Bronchial epithelial cell (primary cell): Measurements from ENCODE around the gene CEP57. TPM values are rescaled to one million over a fixed set of nuclear protein-coding genes. Genes with fewer than 3 reads are reported as not detected.
A peak's percentile ranks its signal among the peaks of the same experiment; 100 is the strongest.

ENCODE experiments used
- DNase-seq: peaks from one replicate; pipeline ENCODE4 v3.0.0-alpha.2; 2010; ENCODE audit warnings: low read depth
- FAIRE-seq: peaks from 2 replicates; lab custom pipeline; 2011; peaks lifted over from hg19 to GRCh38; lab: Jason Lieb, UNC
- H3K27me3 ChIP-seq: 2 replicates; pipeline ENCODE4 v1.5.1; 2011; ENCODE audit warnings: low read length; ENCODE audit not compliant: control insufficient read depth, insufficient read depth
- H3K36me3 ChIP-seq: 2 replicates; pipeline ENCODE4 v1.5.1; 2011; ENCODE audit warnings: low read length; ENCODE audit not compliant: control insufficient read depth, insufficient read depth
- H3K4me3 ChIP-seq: 2 replicates; pipeline ENCODE4 v1.5.1; 2011; ENCODE audit warnings: mild to moderate bottlenecking, low read depth, low read length, control low read depth
- CTCF ChIP-seq: IDR thresholded peaks from 2 replicates; pipeline ENCODE4 v1.5.1; 2011; ENCODE audit warnings: mild to moderate bottlenecking, moderate library complexity, low read length, control low read depth, inconsistent platforms; ENCODE audit not compliant: insufficient read depth, severe bottlenecking
- total RNA-seq: library from RNA; depleted of rRNA; stranded (reverse); fragments of >200 nt; gene quantifications from 2 replicates; pipeline ENCODE4 v1.2.1, GENCODE V29; 2014

Gene CEP57
- total RNA-seq, 1 donor from 2014 or later: 52.7 TPM

GRCh38 chr11:95832763-95833162, 42.5 kb downstream of the CEP57 start:
- Histone ChIP-seq H3K27me3 (no peaks in the 10 kb centered on the region), H3K36me3 (peaks cover 1% of the 10 kb centered on the region), H3K4me3 (no peak overlapping the region)
- no peak for FAIRE-seq
- DNase-seq: peak; percentile 39
- no peak for TF ChIP-seq CTCF

GRCh38 chr11:95833378-95833777, 43.1 kb downstream of the CEP57 start:
- H3K36me3 ChIP-seq: peaks cover 1% of the 10 kb centered on the region
- FAIRE-seq: no peak
- no peak for TF ChIP-seq CTCF
- no peaks in the 10 kb centered on the region for H3K27me3 ChIP-seq
- no peak for DNase-seq
- H3K4me3 ChIP-seq: no peak overlapping the region

- DNase-seq (no peak), FAIRE-seq (no peak)
- Histone ChIP-seq H3K27me3 (no peaks in the 10 kb centered on the region), H3K4me3 (no peak overlapping the region), H3K36me3 (peaks cover 1% of the 10 kb centered on the region)
- no peak for TF ChIP-seq CTCF
These were observed 45.1 kb downstream of the CEP57 start for GRCh38 chr11:95835351-95835750.

GRCh38 chr11:95835768-95836488, 45.6 kb downstream of the CEP57 start:
- Histone ChIP-seq H3K36me3 (peaks cover 1% of the 10 kb centered on the region), H3K4me3 (no peak overlapping the region), H3K27me3 (no peaks in the 10 kb centered on the region)
- peak; percentile 77 for TF ChIP-seq CTCF
- peak; percentile 73 for DNase-seq
- FAIRE-seq: no peak

GRCh38 chr11:95845167-95845566, 54.9 kb downstream of the CEP57 start:
- FAIRE-seq: no peak
- Histone ChIP-seq H3K27me3 (no peaks in the 10 kb centered on the region), H3K36me3 (peaks cover 3% of the 10 kb centered on the region), H3K4me3 (no peak overlapping the region)
- TF ChIP-seq CTCF: no peak
- DNase-seq: no peak
